ENCODE data around the gene AP2B1. TPM values are rescaled to one million over a fixed set of nuclear protein-coding genes. Genes with fewer than 3 reads are reported as not detected.

AP2B1 gene
- total and polyA plus RNA-seq, 9 of the 15 experiments (the other 6 are each of a cell fraction or from before 2014, with no cell fraction given), result 60.1 to 287 (median 105) TPM

DNA sequence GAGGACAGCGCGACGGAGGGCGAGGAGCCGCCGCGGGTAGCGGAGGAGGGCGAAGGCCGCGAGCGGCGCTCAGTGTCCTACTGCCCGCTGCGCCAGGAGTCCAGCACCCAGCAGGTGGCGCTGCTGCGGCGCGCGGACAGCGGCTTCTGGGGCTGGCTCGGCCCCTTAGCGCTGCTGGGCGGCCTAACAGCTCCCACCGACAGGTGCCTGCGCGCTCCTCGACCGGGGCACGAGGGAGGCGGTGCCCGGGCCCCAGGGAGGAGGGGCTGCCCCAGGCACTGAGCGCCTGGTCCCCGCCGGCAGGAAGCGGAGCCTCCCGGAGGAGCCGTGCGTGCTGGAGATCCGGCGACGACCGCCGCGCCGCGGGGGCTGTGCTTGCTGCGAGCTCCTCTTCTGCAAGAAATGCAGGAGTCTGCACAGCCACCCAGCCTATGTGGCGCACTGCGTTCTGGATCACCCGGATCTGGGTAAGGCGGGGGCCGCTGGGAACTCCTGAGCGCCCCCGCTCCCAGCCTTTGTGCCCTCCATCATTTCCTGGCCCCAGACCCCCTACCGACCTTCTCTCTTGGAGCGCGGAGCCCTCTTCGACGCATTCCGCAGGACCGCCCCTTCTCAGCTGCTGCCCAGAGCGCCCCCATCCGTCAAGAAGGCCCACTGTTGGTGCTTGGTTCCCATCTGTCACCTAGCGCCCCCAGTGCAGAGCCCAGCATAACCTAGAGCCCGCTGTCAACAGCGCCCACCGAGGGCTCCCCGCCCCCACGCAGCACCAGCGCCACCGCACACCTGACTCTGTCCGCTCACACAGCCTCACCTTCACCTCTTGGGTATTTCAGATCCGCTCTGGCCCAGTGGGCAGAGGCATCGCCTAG is 177.2 kb downstream of the AP2B1 start (continued):
- TF ChIP-seq MGA (IDR thresholded peaks at IDR 0.05), result peak; percentile 94
- no peak for TF ChIP-seq HDAC2 (IDR thresholded peaks at IDR 0.05)
- no peak for TF ChIP-seq ZNF354B (CRISPR knock-in tag; IDR thresholded peaks at IDR 0.05)
- no peak for TF ChIP-seq ETV5 (CRISPR knock-in tag; IDR thresholded peaks at IDR 0.05; ENCODE audit: low read depth)
- TF ChIP-seq CHD2 (IDR thresholded peaks at IDR 0.05; ENCODE audit: low read depth, low read length), result no peak
- no peak for TF ChIP-seq ZBTB34 (CRISPR knock-in tag; IDR thresholded peaks at IDR 0.05)
- TF ChIP-seq POLR2AphosphoS5 (IDR thresholded peaks at IDR 0.05; ENCODE audit: control insufficient read depth, insufficient read depth, low read depth, low read length), result no peak
- TF ChIP-seq U2AF1 (optimal IDR thresholded peaks at IDR 0.05; ENCODE audit: low read depth, low read length), result peak; percentile 53
- TF ChIP-seq, protein P1, sequence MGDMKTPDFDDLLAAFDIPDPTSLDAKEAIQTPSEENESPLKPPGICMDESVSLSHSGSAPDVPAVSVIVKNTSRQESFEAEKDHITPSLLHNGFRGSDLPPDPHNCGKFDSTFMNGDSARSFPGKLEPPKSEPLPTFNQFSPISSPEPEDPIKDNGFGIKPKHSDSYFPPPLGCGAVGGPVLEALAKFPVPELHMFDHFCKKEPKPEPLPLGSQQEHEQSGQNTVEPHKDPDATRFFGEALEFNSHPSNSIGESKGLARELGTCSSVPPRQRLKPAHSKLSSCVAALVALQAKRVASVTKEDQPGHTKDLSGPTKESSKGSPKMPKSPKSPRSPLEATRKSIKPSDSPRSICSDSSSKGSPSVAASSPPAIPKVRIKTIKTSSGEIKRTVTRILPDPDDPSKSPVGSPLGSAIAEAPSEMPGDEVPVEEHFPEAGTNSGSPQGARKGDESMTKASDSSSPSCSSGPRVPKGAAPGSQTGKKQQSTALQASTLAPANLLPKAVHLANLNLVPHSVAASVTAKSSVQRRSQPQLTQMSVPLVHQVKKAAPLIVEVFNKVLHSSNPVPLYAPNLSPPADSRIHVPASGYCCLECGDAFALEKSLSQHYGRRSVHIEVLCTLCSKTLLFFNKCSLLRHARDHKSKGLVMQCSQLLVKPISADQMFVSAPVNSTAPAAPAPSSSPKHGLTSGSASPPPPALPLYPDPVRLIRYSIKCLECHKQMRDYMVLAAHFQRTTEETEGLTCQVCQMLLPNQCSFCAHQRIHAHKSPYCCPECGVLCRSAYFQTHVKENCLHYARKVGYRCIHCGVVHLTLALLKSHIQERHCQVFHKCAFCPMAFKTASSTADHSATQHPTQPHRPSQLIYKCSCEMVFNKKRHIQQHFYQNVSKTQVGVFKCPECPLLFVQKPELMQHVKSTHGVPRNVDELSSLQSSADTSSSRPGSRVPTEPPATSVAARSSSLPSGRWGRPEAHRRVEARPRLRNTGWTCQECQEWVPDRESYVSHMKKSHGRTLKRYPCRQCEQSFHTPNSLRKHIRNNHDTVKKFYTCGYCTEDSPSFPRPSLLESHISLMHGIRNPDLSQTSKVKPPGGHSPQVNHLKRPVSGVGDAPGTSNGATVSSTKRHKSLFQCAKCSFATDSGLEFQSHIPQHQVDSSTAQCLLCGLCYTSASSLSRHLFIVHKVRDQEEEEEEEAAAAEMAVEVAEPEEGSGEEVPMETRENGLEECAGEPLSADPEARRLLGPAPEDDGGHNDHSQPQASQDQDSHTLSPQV (IDR thresholded peaks at IDR 0.05), result no peak

All from K562 (cell line).